ENCODE results near the gene CTBP1. TPM values are rescaled to one million over a fixed set of nuclear protein-coding genes. Genes with fewer than 3 reads are reported as not detected.

The CTBP1 gene
- total and polyA plus RNA-seq, 7 donors: 109 to 165 (median 130) TPM

DNA sequence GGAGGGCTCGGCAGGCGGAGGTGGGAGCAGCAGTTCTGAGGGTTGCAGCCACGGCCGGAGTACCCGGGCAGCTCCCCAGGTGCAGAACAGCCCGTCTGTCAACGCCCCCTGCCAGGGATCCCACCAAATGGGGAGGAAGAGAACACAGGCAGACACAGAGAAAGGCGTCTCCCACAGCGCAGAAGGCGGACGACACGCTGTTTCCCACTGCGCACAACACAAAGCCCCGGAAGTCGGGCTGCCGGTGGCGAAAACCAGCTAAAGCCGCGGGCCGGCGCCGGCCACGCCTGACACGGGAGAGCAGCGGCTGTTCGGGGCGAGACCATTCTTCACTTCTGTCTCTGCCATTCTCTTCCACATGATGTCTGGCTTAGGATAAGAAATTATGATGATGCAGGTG, 31.6 kb downstream of the CTBP1 start:
- no peak overlapping the region for H3K27ac ChIP-seq
- 95 to 97% (median 96%) methylated on average over 27 of the region's 27 CpGs for WGBS, 3 donors
- no peaks in the 10 kb centered on the region for H3K4me1 ChIP-seq
- DNase-seq (no peak), ATAC-seq (no peak)
- intact Hi-C loops (cut with DNase I): no loop called here
- H3K4me3 ChIP-seq: no peak overlapping the region
- no peaks in the 10 kb centered on the region for H3K9me3 ChIP-seq
- TF ChIP-seq, protein P1, sequence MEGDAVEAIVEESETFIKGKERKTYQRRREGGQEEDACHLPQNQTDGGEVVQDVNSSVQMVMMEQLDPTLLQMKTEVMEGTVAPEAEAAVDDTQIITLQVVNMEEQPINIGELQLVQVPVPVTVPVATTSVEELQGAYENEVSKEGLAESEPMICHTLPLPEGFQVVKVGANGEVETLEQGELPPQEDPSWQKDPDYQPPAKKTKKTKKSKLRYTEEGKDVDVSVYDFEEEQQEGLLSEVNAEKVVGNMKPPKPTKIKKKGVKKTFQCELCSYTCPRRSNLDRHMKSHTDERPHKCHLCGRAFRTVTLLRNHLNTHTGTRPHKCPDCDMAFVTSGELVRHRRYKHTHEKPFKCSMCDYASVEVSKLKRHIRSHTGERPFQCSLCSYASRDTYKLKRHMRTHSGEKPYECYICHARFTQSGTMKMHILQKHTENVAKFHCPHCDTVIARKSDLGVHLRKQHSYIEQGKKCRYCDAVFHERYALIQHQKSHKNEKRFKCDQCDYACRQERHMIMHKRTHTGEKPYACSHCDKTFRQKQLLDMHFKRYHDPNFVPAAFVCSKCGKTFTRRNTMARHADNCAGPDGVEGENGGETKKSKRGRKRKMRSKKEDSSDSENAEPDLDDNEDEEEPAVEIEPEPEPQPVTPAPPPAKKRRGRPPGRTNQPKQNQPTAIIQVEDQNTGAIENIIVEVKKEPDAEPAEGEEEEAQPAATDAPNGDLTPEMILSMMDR (IDR thresholded peaks at IDR 0.05): no peak
- no peaks in the 10 kb centered on the region for H3K27me3 ChIP-seq (ENCODE audit: insufficient read depth in 3 of 3, low read length in 2 of 3)
- peaks cover 0 to 82% of the 10 kb centered on the region in 2 donors for H3K36me3 ChIP-seq (ENCODE audit: insufficient read depth in 1 of 2, low read depth in 1 of 2)

- WGBS, 3 donors: 67 to 78% (median 75%) methylated on average over 17 to 21 of the region's 21 CpGs
- Histone ChIP-seq H3K4me3 (no peak overlapping the region), H3K4me1 (peaks cover 1% of the 10 kb centered on the region), H3K27me3 (ENCODE audit: insufficient read depth in 3 of 3, low read length in 2 of 3) (no peaks in the 10 kb centered on the region), H3K27ac (no peak overlapping the region), H3K9me3 (no peaks in the 10 kb centered on the region), H3K36me3 (ENCODE audit: insufficient read depth in 1 of 2, low read depth in 1 of 2) (peaks cover 0 to 83% of the 10 kb centered on the region in 2 donors)
- intact Hi-C loops (cut with DNase I): no loop called here
- peak in 1 of 4 donors; percentile 14 for ATAC-seq
- TF ChIP-seq, protein P1 (IDR thresholded peaks at IDR 0.05): no peak
- peak in 1 of 2 donors; percentile 36 for DNase-seq
These were observed 32.0 kb downstream of the CTBP1 start for GRCh38 chr4:1216869-1217294.

DNA sequence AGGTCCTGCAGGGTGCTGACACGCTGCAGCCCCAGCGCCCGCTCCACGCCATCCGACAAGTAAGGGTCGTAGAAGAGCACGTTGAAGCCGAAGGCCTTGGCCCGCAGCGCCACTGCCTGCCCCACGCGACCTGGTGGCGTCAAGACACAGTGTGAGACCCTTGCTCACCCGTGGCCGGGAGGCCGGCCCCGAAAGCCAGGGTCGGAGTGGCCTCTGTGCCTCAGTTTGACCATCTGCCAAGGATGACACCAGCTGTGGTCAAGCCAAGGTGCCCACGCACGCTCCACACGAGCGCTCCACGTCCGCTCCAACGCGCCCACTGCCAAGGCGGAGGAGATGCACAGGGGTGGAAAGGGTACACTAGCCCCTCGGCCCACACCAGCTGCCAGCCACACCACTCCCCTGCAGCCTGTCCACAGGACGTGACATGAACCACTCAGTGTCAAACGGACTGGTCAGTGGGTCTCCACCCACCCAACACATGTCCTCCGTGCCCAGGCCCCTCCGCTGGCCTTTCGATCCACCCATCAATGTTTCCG, 32.8 kb downstream of the CTBP1 start:
- WGBS, 3 donors: 93 to 95% (median 94%) methylated on average over 34 of the region's 34 CpGs

DNA sequence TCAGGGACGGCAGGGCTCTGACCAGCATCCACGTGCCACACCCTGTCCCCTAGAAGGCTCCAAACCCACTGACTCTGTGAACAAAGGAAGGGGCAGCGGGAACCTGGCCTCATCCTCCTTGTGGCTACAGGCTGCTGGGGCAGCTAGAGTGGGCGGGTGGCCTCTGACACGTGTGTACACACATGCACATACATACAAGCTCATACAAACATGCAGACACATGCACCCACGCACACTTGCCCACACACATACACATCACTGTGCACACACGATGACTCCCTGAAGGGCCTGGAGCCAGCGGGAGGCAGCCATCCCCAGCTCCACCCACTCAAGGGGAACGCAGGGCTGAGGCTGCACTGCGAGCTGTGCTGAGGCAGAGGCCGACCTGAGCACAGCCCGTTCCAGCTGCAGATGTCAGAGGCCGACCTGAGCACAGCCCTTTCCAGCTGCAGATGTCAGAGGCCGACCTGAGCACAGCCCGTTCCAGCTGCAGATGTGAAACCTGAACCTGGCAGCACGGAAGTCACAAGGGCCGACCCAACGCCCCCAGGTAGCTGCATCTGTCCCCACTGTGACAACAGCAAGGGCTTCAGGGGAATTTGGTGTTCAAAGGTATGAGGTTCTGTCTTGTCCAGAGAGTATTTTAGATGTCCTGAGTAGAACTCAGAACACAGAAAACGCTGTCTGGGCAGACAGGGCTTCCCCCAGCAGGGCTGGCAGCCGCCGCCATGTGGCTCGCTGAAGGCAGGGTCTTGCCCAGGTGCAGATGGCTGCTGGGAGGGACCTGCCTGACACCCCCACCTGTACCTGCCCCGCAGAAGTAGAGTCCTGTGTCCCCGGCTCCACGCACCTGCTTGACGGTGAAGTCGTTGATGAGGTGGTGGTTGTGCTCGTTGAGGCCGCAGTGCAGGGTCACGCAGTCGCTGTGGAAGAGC, 33.5 kb downstream of the CTBP1 start:
- TF ChIP-seq, protein P1 (IDR thresholded peaks at IDR 0.05): no peak
- H3K27ac ChIP-seq: no peak overlapping the region
- DNase-seq (no peak), ATAC-seq (no peak)
- H3K4me1 ChIP-seq: peaks cover 15% of the 10 kb centered on the region
- no peaks in the 10 kb centered on the region for H3K27me3 ChIP-seq (ENCODE audit: insufficient read depth in 3 of 3, low read length in 2 of 3)
- 76 to 78% (median 76%) methylated on average over 31 of the region's 31 CpGs for WGBS, 3 donors
- intact Hi-C loops (cut with DNase I): no loop called here
- no peaks in the 10 kb centered on the region for H3K9me3 ChIP-seq
- H3K36me3 ChIP-seq (ENCODE audit: insufficient read depth in 1 of 2, low read depth in 1 of 2): peaks cover 0 to 79% of the 10 kb centered on the region in 2 donors
- no peak overlapping the region for H3K4me3 ChIP-seq

More for the DNA sequence above, 32.8 kb downstream of the CTBP1 start:
- intact Hi-C loops (cut with DNase I): no loop called here
- no peak overlapping the region for H3K4me3 ChIP-seq
- DNase-seq (no peak), ATAC-seq (no peak)
- peaks cover 9% of the 10 kb centered on the region for H3K4me1 ChIP-seq
- H3K9me3 ChIP-seq: no peaks in the 10 kb centered on the region
- H3K27ac ChIP-seq: no peak overlapping the region
- H3K27me3 ChIP-seq (ENCODE audit: insufficient read depth in 3 of 3, low read length in 2 of 3): no peaks in the 10 kb centered on the region
- peaks cover 0 to 82% of the 10 kb centered on the region in 2 donors for H3K36me3 ChIP-seq (ENCODE audit: insufficient read depth in 1 of 2, low read depth in 1 of 2)
- TF ChIP-seq, protein P1 (IDR thresholded peaks at IDR 0.05): no peak
